Upper lobe of left lung (tissue), 4 donors: ENCODE data around the gene MYO15A.

Experiments
- CTCF ChIP-seq, 6 experiments: fragments of 450-650 bp in 4 of 6; fragments of 200-600 bp in 2 of 6; sonication (generic) in 2 of 6; IDR thresholded peaks; one replicate each; pipeline ENCODE4 v1.5.1; 2016 to 2019; ENCODE audit warnings: antibody characterized with exemption in 6 of 6
- POLR2AphosphoS5 ChIP-seq, 2 donors: sonication (generic); formaldehyde crosslinking; IDR thresholded peaks; one replicate each; pipeline ENCODE4 v1.5.1; 2017; ENCODE audit warnings: antibody characterized with exemption in 2 of 2

- TF ChIP-seq CTCF (IDR thresholded peaks at IDR 0.05): no peak
- no peak for TF ChIP-seq POLR2AphosphoS5 (IDR thresholded peaks at IDR 0.05)
These were observed 68.6 kb downstream of the MYO15A start for GRCh38 chr17:18177133-18177532.
